ENCODE data around the gene ANXA1. TPM values are rescaled to one million over a fixed set of nuclear protein-coding genes. Genes with fewer than 3 reads are reported as not detected.
"Not testable (repeated sequence)": the region's sequence is repeated elsewhere in the genome, so short reads cannot be mapped to it uniquely, and the experiment has no call there.

ANXA1 gene
- total RNA-seq = 100 to 1,000 TPM in 1 of 4 donors, 10 to 100 TPM in 3; 46.7 to 120 (median 83.4) TPM
- 139 TPM for polyA plus RNA-seq
- long read RNA-seq, donor 1, transcript ANXA1-201 (13 exons, 1,509 nt) = major isoform, 90 of 99 reads
- long read RNA-seq, donor 1, partial matches to known transcripts = 2 of 99 reads
- long read RNA-seq, donor 1, other reads (novel, unspliced or antisense) = 6 of 99 reads
- long read RNA-seq, donor 2, transcript ANXA1-201 (13 exons, 1,509 nt) = major isoform, 44 of 51 reads
- long read RNA-seq, donor 2, partial matches to known transcripts = 0 of 51 reads
- long read RNA-seq, donor 2, other reads (novel, unspliced or antisense) = 6 of 51 reads
- long read RNA-seq, donor 3, transcript ANXA1-202 (12 exons, 2,209 nt) = minor isoform, 9 of 504 reads
- long read RNA-seq, donor 3, transcript ANXA1-201 (13 exons, 1,509 nt) = major isoform, 458 of 504 reads
- long read RNA-seq, donor 3, partial matches to known transcripts = 5 of 504 reads
- long read RNA-seq, donor 3, other reads (novel, unspliced or antisense) = 32 of 504 reads
- long read RNA-seq, donor 4, transcript ANXA1-201 (13 exons, 1,509 nt) = major isoform, 26 of 28 reads
- long read RNA-seq, donor 4, partial matches to known transcripts = 0 of 28 reads
- long read RNA-seq, donor 4, other reads (novel, unspliced or antisense) = 2 of 28 reads

DNA sequence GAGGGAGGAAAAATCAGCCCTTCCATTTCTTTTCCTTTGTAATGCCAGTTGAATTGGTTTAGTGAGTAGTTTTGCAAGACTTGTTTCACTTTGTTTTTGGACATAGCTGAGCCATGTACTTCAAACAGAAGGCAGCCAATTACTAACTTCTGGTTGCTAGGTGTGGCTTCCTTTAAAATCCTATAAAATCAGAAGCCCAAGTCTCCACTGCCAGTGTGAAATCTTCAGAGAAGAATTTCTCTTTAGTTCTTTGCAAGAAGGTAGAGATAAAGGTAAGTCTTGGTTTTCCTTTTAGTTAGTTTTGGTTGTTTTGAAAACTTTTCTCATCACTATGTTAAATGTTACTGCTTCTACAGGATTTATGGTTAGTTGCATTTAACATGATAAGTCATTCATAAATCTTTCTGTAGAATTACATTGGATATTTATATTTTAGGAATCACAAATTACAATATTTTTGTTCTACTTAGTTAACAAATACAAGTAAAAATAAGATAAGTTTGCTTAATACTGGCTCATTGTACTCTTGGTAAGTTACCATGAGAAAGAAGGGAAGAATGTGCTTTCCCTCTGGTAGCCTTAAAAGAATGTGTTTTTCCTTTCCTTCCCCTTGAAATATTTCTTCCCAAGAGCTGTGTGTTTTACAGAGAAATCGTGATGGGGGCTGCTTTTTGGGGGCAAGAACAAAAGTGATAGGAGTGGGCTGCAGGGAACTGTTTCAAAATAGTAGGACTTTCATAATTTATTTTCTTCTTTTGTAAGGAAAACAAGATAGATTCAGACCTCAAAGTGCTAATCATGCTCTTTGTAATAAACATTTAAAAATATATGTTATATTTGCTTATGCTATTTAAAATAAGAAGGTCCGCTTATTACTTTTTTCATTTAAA is at the start of gene ANXA1:
ANXA1 (plus strand) TSS at position 213 of the 890 bp plus-strand sequence. CDS start 6,671 bp downstream, outside the sequence.
- WGBS = 17% methylated on average over 2 of the region's 2 CpGs

DNA sequence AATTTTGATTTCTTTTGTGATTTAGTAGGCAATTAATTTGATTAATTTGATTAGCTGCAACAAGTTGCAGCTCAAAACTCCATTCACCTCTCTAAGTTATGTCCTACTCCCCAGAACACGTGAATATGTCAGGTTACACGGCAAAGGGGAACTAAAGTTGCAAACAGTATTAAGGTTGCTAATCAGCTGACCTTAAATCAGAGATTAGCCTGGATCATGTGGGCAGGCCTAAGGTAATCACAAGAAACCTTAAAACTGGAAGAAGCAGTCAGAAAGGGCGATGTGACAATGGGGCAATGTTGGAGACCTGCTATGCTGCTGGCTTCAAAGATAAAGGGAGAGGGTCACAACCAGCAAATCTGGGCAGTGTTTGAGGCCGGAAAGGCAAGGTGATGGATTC is 47.3 kb upstream of the ANXA1 start:
- Histone ChIP-seq H3K9me3 (ENCODE audit: control insufficient read depth, low read length) (no peaks in the 10 kb centered on the region), H3K27ac (ENCODE audit: low read length) (no peak overlapping the region), H3K27me3 (ENCODE audit: control insufficient read depth, insufficient read depth) (no peaks in the 10 kb centered on the region), H3K4me3 (ENCODE audit: low read length) (no peak overlapping the region), H3K4me1 (ENCODE audit: control insufficient read depth, insufficient read depth, low read length) (no peaks in the 10 kb centered on the region)
- WGBS = 83% methylated on average over 4 of the region's 4 CpGs
- intact Hi-C loops (cut with DNase I) = no loop called here
- no peak for ATAC-seq
- DNase-seq = no peak

More for the DNA sequence above, at the start of gene ANXA1:
- H3K27ac ChIP-seq (ENCODE audit: low read length) = peak within 1 kb of the TSS; percentile 78
- intact Hi-C loops (cut with DNase I) = no loop called here
- H3K4me1 ChIP-seq (ENCODE audit: control insufficient read depth, insufficient read depth, low read length) = peaks cover 6% of the 10 kb centered on the region
- peak; percentile 90 to 93 for ATAC-seq
- peak within 1 kb of the TSS; percentile 99 for H3K4me3 ChIP-seq (ENCODE audit: low read length)
- H3K27me3 ChIP-seq (ENCODE audit: control insufficient read depth, insufficient read depth) = no peaks in the 10 kb centered on the region
- no peak for DNase-seq
- no peaks in the 10 kb centered on the region for H3K9me3 ChIP-seq (ENCODE audit: control insufficient read depth, low read length)

GRCh38 chr9:73104921-73105320 is 46.7 kb upstream of the ANXA1 start:
- 92% methylated on average over 3 of the region's 3 CpGs for WGBS
- intact Hi-C loops (cut with DNase I) = loop anchor here in 3 of 4 donors (5.0 kb wide), 1 partner anchor 77 kb away; no protein-coding TSS in a partner anchor
- no peak for ATAC-seq
- no peak overlapping the region for H3K4me3 ChIP-seq (ENCODE audit: low read length)
- H3K27me3 ChIP-seq (ENCODE audit: control insufficient read depth, insufficient read depth) = no peaks in the 10 kb centered on the region
- no peak for DNase-seq
- H3K27ac ChIP-seq (ENCODE audit: low read length) = no peak overlapping the region
- H3K9me3 ChIP-seq (ENCODE audit: control insufficient read depth, low read length) = no peaks in the 10 kb centered on the region
- no peaks in the 10 kb centered on the region for H3K4me1 ChIP-seq (ENCODE audit: control insufficient read depth, insufficient read depth, low read length)

DNA sequence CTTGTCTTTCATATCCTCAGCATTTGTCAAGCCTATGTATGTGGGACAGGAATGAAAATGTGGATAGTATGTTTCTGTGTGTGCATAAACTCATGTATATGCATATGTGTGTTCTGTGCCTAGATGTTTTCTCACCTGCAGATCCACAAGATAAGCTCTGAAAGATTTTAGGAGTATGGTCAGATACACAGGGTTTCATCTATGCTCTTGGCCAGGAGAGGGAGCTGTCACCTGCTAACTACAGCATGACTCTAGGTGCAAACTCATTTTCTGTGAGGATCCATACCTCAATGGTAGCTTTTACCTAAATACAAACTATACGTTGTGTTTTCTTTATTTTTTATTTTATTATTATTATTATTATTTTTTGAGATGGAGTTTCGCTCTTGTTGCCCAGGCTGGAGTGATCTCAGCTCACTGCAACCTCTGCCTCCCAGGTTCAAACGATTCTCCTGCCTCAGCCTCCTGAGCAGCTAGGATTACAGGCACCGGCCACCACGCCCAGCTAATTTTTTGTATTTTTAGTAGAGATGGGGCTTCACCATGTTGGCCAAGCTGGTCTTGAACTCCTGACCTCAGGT is 44.1 kb upstream of the ANXA1 start:
- DNase-seq = peak in 2 of 3 donors; percentile 37 to 78
- intact Hi-C loops (cut with DNase I) = loop anchor here in 3 of 4 donors (5.0 kb wide), 1 partner anchor 75 kb away; no protein-coding TSS in a partner anchor
- H3K27ac ChIP-seq (ENCODE audit: low read length); H3K4me1 ChIP-seq (ENCODE audit: control insufficient read depth, insufficient read depth, low read length); H3K4me3 ChIP-seq (ENCODE audit: low read length); H3K9me3 ChIP-seq (ENCODE audit: control insufficient read depth, low read length); H3K27me3 ChIP-seq (ENCODE audit: control insufficient read depth, insufficient read depth): not testable (repeated sequence)
- 71% methylated on average over 5 of the region's 5 CpGs for WGBS
- ATAC-seq = peak; percentile 62 to 69

DNA sequence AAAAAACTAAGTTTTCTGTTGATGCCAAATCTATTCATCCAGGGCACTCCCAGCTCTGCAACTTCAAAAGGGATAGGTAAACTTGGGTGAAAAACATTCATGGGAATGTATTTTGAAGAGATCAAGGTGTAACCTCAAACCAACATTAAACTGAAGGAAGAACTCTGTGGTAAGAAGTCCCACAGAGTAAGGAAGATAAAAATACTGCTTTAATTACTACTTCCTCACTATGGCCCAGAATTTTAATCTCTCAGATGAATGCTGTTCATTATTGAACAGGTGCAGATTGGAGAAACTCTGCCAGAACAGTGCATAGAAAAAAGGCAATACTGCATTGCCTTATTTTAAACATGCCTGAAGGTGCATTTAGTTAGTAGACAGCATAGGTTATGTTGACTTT is 37.6 kb upstream of the ANXA1 start:
- Histone ChIP-seq H3K4me1 (ENCODE audit: control insufficient read depth, insufficient read depth, low read length) (no peaks in the 10 kb centered on the region), H3K9me3 (ENCODE audit: control insufficient read depth, low read length) (no peaks in the 10 kb centered on the region), H3K27ac (ENCODE audit: low read length) (no peak overlapping the region), H3K4me3 (ENCODE audit: low read length) (no peak overlapping the region), H3K27me3 (ENCODE audit: control insufficient read depth, insufficient read depth) (no peaks in the 10 kb centered on the region)
- DNase-seq (no peak), ATAC-seq (no peak)
- intact Hi-C loops (cut with DNase I) = no loop called here

- Histone ChIP-seq H3K9me3 (ENCODE audit: control insufficient read depth, low read length) (no peaks in the 10 kb centered on the region), H3K27ac (ENCODE audit: low read length) (no peak overlapping the region), H3K27me3 (ENCODE audit: control insufficient read depth, insufficient read depth) (no peaks in the 10 kb centered on the region), H3K4me3 (ENCODE audit: low read length) (no peak overlapping the region), H3K4me1 (ENCODE audit: control insufficient read depth, insufficient read depth, low read length) (no peaks in the 10 kb centered on the region)
- intact Hi-C loops (cut with DNase I) = no loop called here
- DNase-seq (no peak), ATAC-seq (no peak)
- 96% methylated on average over 1 of the region's 1 CpG for WGBS
Measured at GRCh38 chr9:73114958-73115357, 36.7 kb upstream of the ANXA1 start.

DNA sequence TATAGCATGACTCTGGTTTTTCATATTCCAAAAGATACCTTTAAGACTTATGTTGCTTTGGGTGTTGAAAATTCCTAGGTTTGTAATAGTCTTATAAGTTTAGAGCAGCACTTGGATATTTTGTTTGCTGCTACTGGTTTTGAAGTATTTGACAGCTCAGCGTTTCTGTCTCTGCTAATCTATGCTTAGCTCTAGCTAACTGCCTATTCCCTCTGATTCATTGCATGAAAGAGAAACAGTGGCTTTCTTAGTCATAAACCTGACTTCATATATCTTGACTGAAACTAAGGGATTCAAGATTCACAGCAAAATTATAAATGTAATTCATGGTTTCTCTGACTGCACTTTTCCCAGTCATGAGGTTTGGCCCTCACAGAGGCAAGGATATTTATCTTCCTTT is 35.6 kb upstream of the ANXA1 start:
- Histone ChIP-seq H3K27me3 (ENCODE audit: control insufficient read depth, insufficient read depth) (no peaks in the 10 kb centered on the region), H3K27ac (ENCODE audit: low read length) (no peak overlapping the region), H3K4me3 (ENCODE audit: low read length) (no peak overlapping the region), H3K4me1 (ENCODE audit: control insufficient read depth, insufficient read depth, low read length) (no peaks in the 10 kb centered on the region), H3K9me3 (ENCODE audit: control insufficient read depth, low read length) (no peaks in the 10 kb centered on the region)
- ATAC-seq = no peak
- DNase-seq = no peak
- intact Hi-C loops (cut with DNase I) = no loop called here
- WGBS = 52% methylated on average over 1 of the region's 1 CpG

GRCh38 chr9:73116880-73117279 is 34.8 kb upstream of the ANXA1 start:
- Histone ChIP-seq H3K9me3 (ENCODE audit: control insufficient read depth, low read length) (no peaks in the 10 kb centered on the region), H3K27me3 (ENCODE audit: control insufficient read depth, insufficient read depth) (no peaks in the 10 kb centered on the region), H3K4me3 (ENCODE audit: low read length) (no peak overlapping the region), H3K4me1 (ENCODE audit: control insufficient read depth, insufficient read depth, low read length) (no peaks in the 10 kb centered on the region), H3K27ac (ENCODE audit: low read length) (no peak overlapping the region)
- ATAC-seq = no peak
- DNase-seq = no peak
- intact Hi-C loops (cut with DNase I) = no loop called here
- 97% methylated on average over 1 of the region's 1 CpG for WGBS

DNA sequence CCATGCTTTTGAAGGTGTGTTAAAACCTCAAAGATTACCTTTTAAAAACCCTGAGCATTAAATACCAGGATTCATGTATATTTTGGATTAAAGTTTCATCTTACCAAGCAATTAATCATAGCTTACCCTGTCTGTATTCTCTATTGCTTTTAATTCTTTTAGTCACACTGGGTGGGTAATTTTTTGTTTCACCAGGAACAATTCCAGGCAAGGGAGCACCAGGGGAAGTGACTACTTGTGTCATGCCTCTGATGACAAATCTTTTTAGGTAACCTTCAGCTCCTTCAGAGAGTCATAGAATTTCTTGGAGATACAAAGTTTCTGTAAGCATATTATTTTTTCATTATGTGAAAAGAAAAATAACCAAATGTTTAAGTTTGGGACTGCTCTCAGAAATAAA is 33.4 kb upstream of the ANXA1 start:
- no peak for DNase-seq
- Histone ChIP-seq H3K27ac (ENCODE audit: low read length) (no peak overlapping the region), H3K27me3 (ENCODE audit: control insufficient read depth, insufficient read depth) (no peaks in the 10 kb centered on the region), H3K4me1 (ENCODE audit: control insufficient read depth, insufficient read depth, low read length) (no peaks in the 10 kb centered on the region), H3K9me3 (ENCODE audit: control insufficient read depth, low read length) (no peaks in the 10 kb centered on the region), H3K4me3 (ENCODE audit: low read length) (no peak overlapping the region)
- intact Hi-C loops (cut with DNase I) = no loop called here
- no peak for ATAC-seq

- Histone ChIP-seq H3K9me3 (ENCODE audit: control insufficient read depth, low read length) (no peaks in the 10 kb centered on the region), H3K27me3 (ENCODE audit: control insufficient read depth, insufficient read depth) (no peaks in the 10 kb centered on the region), H3K27ac (ENCODE audit: low read length) (no peak overlapping the region), H3K4me3 (ENCODE audit: low read length) (no peak overlapping the region), H3K4me1 (ENCODE audit: control insufficient read depth, insufficient read depth, low read length) (no peaks in the 10 kb centered on the region)
- WGBS = 80% methylated on average over 4 of the region's 4 CpGs
- ATAC-seq = no peak
- intact Hi-C loops (cut with DNase I) = no loop called here
- DNase-seq = no peak
Measured at GRCh38 chr9:73118898-73119554, 32.6 kb upstream of the ANXA1 start.

All from right cardiac atrium (tissue), 5 donors.